Measurements from ENCODE around the gene FXYD4.
"Not testable (repeated sequence)": the region's sequence is repeated elsewhere in the genome, so short reads cannot be mapped to it uniquely, and the experiment has no call there.

DNA sequence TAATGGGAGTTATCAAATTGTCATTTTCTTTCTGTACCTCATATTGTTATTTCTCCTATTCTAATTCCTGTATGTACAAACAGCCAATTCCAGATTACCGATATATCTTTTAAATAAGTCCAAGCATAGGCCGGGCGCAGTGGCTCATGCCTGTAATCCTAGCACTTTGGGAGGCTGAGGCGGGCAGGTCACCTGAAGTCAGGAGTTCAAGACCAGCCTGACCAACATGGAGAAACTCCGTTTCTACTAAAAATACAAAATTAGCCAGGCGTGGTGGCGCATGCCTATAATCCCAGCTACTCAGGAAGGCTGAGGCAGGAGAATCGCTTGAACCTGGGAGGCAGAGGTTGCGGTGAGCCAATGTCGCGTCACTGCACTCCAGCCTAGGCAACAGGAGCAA lies 21.8 kb downstream of the FXYD4 start:
- not testable (repeated sequence) for TF ChIP-seq CTCF, POLR2A (IDR thresholded peaks at IDR 0.05)

All from lower leg skin (tissue), 3 donors.